RKO (cell line): ENCODE measurements around the gene SMU1.
A peak's percentile ranks its signal among the peaks of the same experiment; 100 is the strongest.

Experiments used
- DNase-seq: peaks from one replicate; pipeline ENCODE4 v3.0.0-alpha.2; 2016; ENCODE audit warnings: low spot score

The SMU1 gene

GRCh38 chr9:33044677-33045282, 31.7 kb downstream of the SMU1 start:
- DNase-seq, result no peak

GRCh38 chr9:33044162-33044673, 32.3 kb downstream of the SMU1 start:
- peak; percentile 91 for DNase-seq

GRCh38 chr9:33043671-33044070, 32.8 kb downstream of the SMU1 start:
- DNase-seq, result no peak

GRCh38 chr9:33042473-33042872, 34.0 kb downstream of the SMU1 start:
- DNase-seq, result no peak

GRCh38 chr9:33041432-33042188, 34.9 kb downstream of the SMU1 start:
- no peak for DNase-seq

GRCh38 chr9:33040792-33041431, 35.6 kb downstream of the SMU1 start:
- no peak for DNase-seq

GRCh38 chr9:33032865-33033264, 43.6 kb downstream of the SMU1 start:
- DNase-seq, result no peak

GRCh38 chr9:33032292-33032691, 44.2 kb downstream of the SMU1 start:
- DNase-seq, result no peak

- no peak for DNase-seq
Measured at GRCh38 chr9:33030285-33030684, 46.2 kb downstream of the SMU1 start.

GRCh38 chr9:33029231-33029786, 47.2 kb downstream of the SMU1 start:
- no peak for DNase-seq

- peak; percentile 59 for DNase-seq
Measured at GRCh38 chr9:33025572-33026342, 50.7 kb downstream of the SMU1 start.

- DNase-seq, result peak; percentile 91
Measured at GRCh38 chr9:33024966-33025571, 51.4 kb downstream of the SMU1 start, which contains the start of gene DNAJA1. TSS of gene DNAJA1 (plus strand) at chr9:33025273. CDS start at chr9:33026485, 1,212 bp downstream.

- peak; percentile 45 for DNase-seq
Measured at GRCh38 chr9:33024126-33024965, 52.1 kb downstream of the SMU1 start.

- no peak for DNase-seq
Measured at GRCh38 chr9:33023661-33024060, 52.8 kb downstream of the SMU1 start.

- no peak for DNase-seq
Measured at GRCh38 chr9:33022755-33023154, 53.7 kb downstream of the SMU1 start.

GRCh38 chr9:33022303-33022702, 54.2 kb downstream of the SMU1 start:
- DNase-seq, result no peak

- DNase-seq, result no peak
Measured at GRCh38 chr9:33019797-33020196, 56.7 kb downstream of the SMU1 start.

- no peak for DNase-seq
Measured at GRCh38 chr9:33017283-33018041, 59.0 kb downstream of the SMU1 start.

GRCh38 chr9:33014665-33015014, 61.8 kb downstream of the SMU1 start:
- DNase-seq, result no peak
